K562 (cell line): ENCODE data around the gene GPR39. TPM values are rescaled to one million over a fixed set of nuclear protein-coding genes. Genes with fewer than 3 reads are reported as not detected.

Experiments
- ATAC-seq: fragments of 200-7000 bp; cut with Tn5 transposase; 3 replicates; pipeline ENCODE4 v1.9.1; 2020; ENCODE audit warnings: moderate library complexity
- BruUV-seq: library from RNA; stranded (reverse); fragments of 400-500 nt; replicated peaks from 2 replicates; lab custom pipeline; 2021; lab: Mats Ljungman, UMichigan
- CTCF ChIA-PET: fragments of 300-600 bp; formaldehyde crosslinking; extraction: SDS; loops from one replicate; lab custom pipeline; 2021; ENCODE audit warnings: low intra/inter-chr PET ratio; lab: Yijun Ruan, JAX
- POLR2A ChIA-PET: fragments of 300-600, 350-650 bp; sonication (Branson Sonifier 250); formaldehyde crosslinking; extraction: SDS; loops from one replicate; lab custom pipeline; 2021; ENCODE audit warnings: antibody characterized with exemption, inconsistent platforms; lab: Yijun Ruan, JAX
- DNase-seq, 4 experiments: peaks; one replicate each; pipeline versions ENCODE4 v3.0.0 to v3.0.0-alpha.2; 2011 to 2018; ENCODE audit warnings: low spot score in 3 of 4, mixed read lengths in 3 of 4; ENCODE audit errors: extremely low read depth in 1 of 4
- FAIRE-seq: peaks from 2 replicates; lab custom pipeline; 2011; peaks lifted over from hg19 to GRCh38; lab: Jason Lieb, UNC
- H2AFZ ChIP-seq: 2 replicates; pipeline ENCODE4 v1.6.0; 2011; ENCODE audit warnings: low read depth, low read length, control low read depth, inconsistent platforms
- H3K27ac ChIP-seq: fragments of 200-600 bp; 3 replicates; pipeline ENCODE4 v1.8.0; 2011; ENCODE audit warnings: low read depth, mild to moderate bottlenecking, control low read depth, inconsistent platforms, low read length, moderate library complexity, mixed read lengths; ENCODE audit errors: extremely low read depth
- H3K27me3 ChIP-seq, 2 experiments: fragments of 300-600 bp in 1 of 2; 2 replicates in 1 of 2; 3 replicates in 1 of 2; pipeline versions ENCODE4 v1.6.0 to v1.8.0; 2011; ENCODE audit warnings: inconsistent platforms in 2 of 2, low read length in 2 of 2, mild to moderate bottlenecking in 1 of 2, mixed read lengths in 1 of 2, moderate library complexity in 1 of 2; ENCODE audit not compliant: control insufficient read depth in 2 of 2, insufficient read depth in 2 of 2
- H3K36me3 ChIP-seq: fragments of 300-600 bp; 3 replicates; pipeline ENCODE4 v1.8.0; 2011; ENCODE audit warnings: mild to moderate bottlenecking, low read length, inconsistent platforms; ENCODE audit not compliant: control insufficient read depth, insufficient read depth
- H3K4me1 ChIP-seq, 2 experiments: fragments of 200-600 bp in 1 of 2; replicated peaks in 1 of 2; 2 replicates in 1 of 2; 3 replicates in 1 of 2; pipeline versions ENCODE4 v1.5.1 to v1.8.0; 2011; ENCODE audit warnings: inconsistent platforms in 2 of 2, low read length in 2 of 2, mild to moderate bottlenecking in 1 of 2, mixed read lengths in 1 of 2, moderate library complexity in 1 of 2; ENCODE audit not compliant: control insufficient read depth in 2 of 2, insufficient read depth in 2 of 2
- H3K4me2 ChIP-seq: 2 replicates; pipeline ENCODE4 v1.6.1; 2011; ENCODE audit warnings: low read length, control low read depth, inconsistent platforms, mixed read lengths; ENCODE audit not compliant: insufficient read depth
- H3K4me3 ChIP-seq: fragments of 200-600 bp; sonication (generic), shearing (Covaris generic); 2 replicates; pipeline ENCODE4 v1.5.1; 2016; ENCODE audit warnings: control low read depth, inconsistent platforms
- H3K79me2 ChIP-seq: fragments of 200-600 bp; 3 replicates; pipeline ENCODE4 v1.8.0; 2011; ENCODE audit warnings: low read length, inconsistent platforms; ENCODE audit not compliant: control insufficient read depth, insufficient read depth
- H3K9ac ChIP-seq, 2 experiments: 2 replicates each; pipeline versions ENCODE4 v1.6.0 to v1.6.1; 2011; ENCODE audit warnings: low read depth in 2 of 2, low read length in 2 of 2, control low read depth in 1 of 2, inconsistent platforms in 1 of 2, mild to moderate bottlenecking in 1 of 2, mixed read lengths in 1 of 2; ENCODE audit not compliant: insufficient read depth in 1 of 2
- H3K9me1 ChIP-seq: one replicate; pipeline ENCODE4 v1.6.0; 2011; ENCODE audit warnings: inconsistent platforms, mild to moderate bottlenecking, low read length, moderate library complexity; ENCODE audit not compliant: control insufficient read depth, insufficient read depth
- H3K9me3 ChIP-seq: replicated peaks from 2 replicates; pipeline ENCODE4 v1.5.1; 2011; ENCODE audit warnings: low read depth, low read length, inconsistent platforms; ENCODE audit not compliant: control insufficient read depth, insufficient read depth
- H4K20me1 ChIP-seq: replicated peaks from 2 replicates; pipeline ENCODE4 v1.6.1; 2011; ENCODE audit warnings: low read length, inconsistent platforms, mixed read lengths; ENCODE audit not compliant: control insufficient read depth, insufficient read depth
- ATF2 ChIP-seq: sonication (generic); formaldehyde crosslinking; IDR thresholded peaks from 2 replicates; pipeline ENCODE4 v1.8.1; 2022; ENCODE audit warnings: missing genetic modification reagents
- BCL6 ChIP-seq: fragments of 250-450 bp; sonication (Bioruptor Pico); IDR thresholded peaks from 2 replicates; pipeline ENCODE4 v1.4.0; 2020
- CEBPB ChIP-seq: fragments of 450-650 bp; IDR thresholded peaks from 2 replicates; pipeline ENCODE4 v1.6.1; 2016; ENCODE audit warnings: missing genetic modification characterization, missing compliant biosample characterization
- EZH2 ChIP-seq: IDR thresholded peaks from 2 replicates; pipeline ENCODE4 v1.6.1; 2012; ENCODE audit warnings: low read depth, mild to moderate bottlenecking, inconsistent platforms, low read length, borderline replicate concordance
- HDAC6 ChIP-seq: IDR thresholded peaks from 2 replicates; pipeline ENCODE4 v1.6.1; 2012; ENCODE audit warnings: low read depth, mild to moderate bottlenecking, control low read depth, inconsistent platforms, low read length, moderate library complexity
- KLF10 ChIP-seq: fragments of 250-450 bp; sonication (Bioruptor Pico); IDR thresholded peaks from 2 replicates; pipeline ENCODE4 v1.6.1; 2021; ENCODE audit warnings: matching md5 sums
- KLF13 ChIP-seq: fragments of 450-650 bp; IDR thresholded peaks from 2 replicates; pipeline ENCODE4 v1.6.1; 2016; ENCODE audit warnings: missing genetic modification characterization, low read depth, mild to moderate bottlenecking, missing compliant biosample characterization, moderate library complexity, borderline replicate concordance
- MED1 ChIP-seq: sonication (generic); formaldehyde crosslinking; IDR thresholded peaks from 2 replicates; pipeline ENCODE4 v1.8.1; 2023; ENCODE audit warnings: missing genetic modification reagents, borderline replicate concordance
- PURB ChIP-seq: sonication (generic); formaldehyde crosslinking; IDR thresholded peaks from 2 replicates; pipeline ENCODE4 v1.9.0; 2021; ENCODE audit warnings: low read depth, mild to moderate bottlenecking, missing genetic modification reagents
- TFE3 ChIP-seq: fragments of 450-650 bp; formaldehyde crosslinking; IDR thresholded peaks from 2 replicates; pipeline ENCODE4 v1.4.0; 2020; ENCODE audit warnings: mild to moderate bottlenecking, mixed read lengths
- ZBTB33 ChIP-seq: sonication (generic); formaldehyde crosslinking; IDR thresholded peaks from 2 replicates; pipeline ENCODE4 v1.8.1; 2023; ENCODE audit warnings: mild to moderate bottlenecking, missing genetic modification reagents
- ZNF165 ChIP-seq: fragments of 250-450 bp; sonication (Bioruptor Pico); IDR thresholded peaks from 2 replicates; pipeline ENCODE4 v1.4.0; 2020; ENCODE audit warnings: borderline replicate concordance
- ZNF280B ChIP-seq: fragments of 250-450 bp; sonication (Bioruptor Pico); IDR thresholded peaks from 2 replicates; pipeline ENCODE4 v1.5.1; 2021; ENCODE audit warnings: mild to moderate bottlenecking
- ZNF445 ChIP-seq: fragments of 250-450 bp; sonication (Bioruptor Pico); IDR thresholded peaks from 2 replicates; pipeline ENCODE4 v1.4.0; 2020; ENCODE audit warnings: low read depth, mild to moderate bottlenecking, moderate library complexity
- ZNF584 ChIP-seq: fragments of 200-800 bp; sonication (Bioruptor generic); IDR thresholded peaks from 2 replicates; pipeline ENCODE4 v1.6.1; 2016; ENCODE audit warnings: low read depth, mild to moderate bottlenecking, missing genetic modification characterization, missing compliant biosample characterization
- WGBS: fragments of 100-300 bp; shearing (Covaris generic); methylation state at CpG from one replicate; pipeline ENCODE4 v1.1.6; 2016; ENCODE audit warnings: low coverage, mixed read lengths; ENCODE audit not compliant: insufficient coverage; ENCODE audit errors: missing lambda C conversion rate; 5-methylcytosine and 5-hydroxymethylcytosine counted together
- in situ Hi-C: fragments of 300-500 bp; cut with MboI; formaldehyde crosslinking; loops from 4 replicates; pipeline ENCODE4 v1.15.0; 2018; ENCODE audit warnings: inconsistent platforms, mixed read lengths
- intact Hi-C: fragments of 100-400 bp; cut with micrococcal nuclease; formaldehyde crosslinking; loops from 2 replicates; pipeline ENCODE4 v1.14.2; 2022
- polyA plus RNA-seq, 8 experiments: library from polyadenylated mRNA; depleted of rRNA in 4 of 8; stranded (reverse) in 5 of 8; unstranded in 3 of 8; fragments of >200 nt; fragmentation: Nextera tagmentation in 2 of 8; fragmentation: Illumina TruSeq in 1 of 8; extraction: Ambion mirVana in 2 of 8; extraction: Trizol in 1 of 8; gene quantifications; 2 replicates each; pipeline versions ENCODE4 v1.2.1 to v1.2.3, GENCODE V29; 2011 to 2014; ENCODE audit warnings: inconsistent platforms in 1 of 8, missing spikeins in 1 of 8
- total RNA-seq, 7 experiments: library from RNA; depleted of rRNA in 6 of 7; stranded (reverse); fragments of >200 nt in 6 of 7; fragmentation: Illumina TruSeq in 2 of 7; extraction: Trizol in 2 of 7; gene quantifications; 2 replicates each; pipeline versions ENCODE4 v1.2.1 to v1.2.3, GENCODE V29; 2011 to 2021; ENCODE audit warnings: low replicate concordance in 1 of 7

The GPR39 gene
- total and polyA plus RNA-seq, 9 of the 15 experiments (the other 6 are each of a cell fraction or from before 2014, with no cell fraction given), result 0.04 TPM; not detected in 8

- TF ChIP-seq ZNF584 (CRISPR knock-in tag), result no peak
- no peak for TF ChIP-seq ATF2
- TF ChIP-seq BCL6 (CRISPR knock-in tag), result no peak
Observed at GRCh38 chr2:132473174-132473883, 56.7 kb downstream of the GPR39 start (continued).

GRCh38 chr2:132475615-132476014 lies 59.0 kb downstream of the GPR39 start:
- in situ Hi-C loops, result no loop called here
- whole genome bisulfite sequencing, result 0% methylated on average over 2 of the region's 2 CpGs
- intact Hi-C loops, result no loop called here
- FAIRE-seq (no peak), DNase-seq (no peak), ATAC-seq (no peak)
- no peaks in the 10 kb centered on the region for H3K4me1 ChIP-seq
- no peaks in the 10 kb centered on the region for H3K36me3 ChIP-seq
- no peak overlapping the region for H3K4me3 ChIP-seq
- no peaks in the 10 kb centered on the region for H3K79me2 ChIP-seq
- H3K9ac ChIP-seq, result no peak overlapping the region
- no peak overlapping the region for H3K4me2 ChIP-seq
- no peak overlapping the region for H2AFZ ChIP-seq
- BruUV-seq, result no TSS peak
- H3K9me3 ChIP-seq, result no peaks in the 10 kb centered on the region
- no peaks in the 10 kb centered on the region for H3K27me3 ChIP-seq
- no peak overlapping the region for H3K27ac ChIP-seq
- H4K20me1 ChIP-seq, result no peaks in the 10 kb centered on the region
- no peaks in the 10 kb centered on the region for H3K9me1 ChIP-seq
- ChIA-PET POLR2A (no interaction called here), CTCF (no interaction called here)
- TF ChIP-seq KLF13 (tag), result no peak
- no peak for TF ChIP-seq CEBPB (tag)
- no peak for TF ChIP-seq PURB (CRISPR knock-in tag)
- no peak for TF ChIP-seq ZNF165 (CRISPR knock-in tag)
- no peak for TF ChIP-seq ZBTB33 (CRISPR knock-in tag)
- TF ChIP-seq EZH2, result no peak
- no peak for TF ChIP-seq KLF10 (CRISPR knock-in tag)
- no peak for TF ChIP-seq MED1 (CRISPR knock-in tag)
- TF ChIP-seq TFE3 (CRISPR knock-in tag), result no peak
- no peak for TF ChIP-seq ZNF445
- no peak for TF ChIP-seq HDAC6
- TF ChIP-seq ZNF280B (CRISPR knock-in tag), result no peak
